MM.1S (cell line): ENCODE data around the gene SLC12A7.

Experiments used
- CTCF ChIP-seq: fragments of 300-600 bp; sonication (generic); IDR thresholded peaks from 2 replicates; pipeline ENCODE4 v1.5.1; 2016; ENCODE audit warnings: antibody characterized with exemption, low read length, mixed read lengths
- EZH2phosphoT487 ChIP-seq: fragments of 300-600 bp; sonication (generic); IDR thresholded peaks from 2 replicates; pipeline ENCODE4 v1.6.1; 2018; ENCODE audit warnings: antibody characterized with exemption, low read length

- TF ChIP-seq CTCF (no peak), EZH2phosphoT487 (no peak)
Observed at GRCh38 chr5:1077491-1078020, 34.3 kb downstream of the SLC12A7 start.
